Measurements from ENCODE around the gene FAM216B. TPM values are rescaled to one million over a fixed set of nuclear protein-coding genes. Genes with fewer than 3 reads are reported as not detected.

The FAM216B gene
- total RNA-seq, 2 donors from 2014 or later, result not detected

GRCh38 chr13:42832341-42833096 is 51.1 kb downstream of the FAM216B start:
- no peak for DNase-seq
- Mint-ChIP-seq H3K9me3 (no peaks in the 10 kb centered on the region), H3K36me3 (ENCODE audit: low read depth) (no peaks in the 10 kb centered on the region), H3K27me3 (ENCODE audit: insufficient read depth) (no peaks in the 10 kb centered on the region), H3K4me1 (no peaks in the 10 kb centered on the region), H3K27ac (no peak overlapping the region), H3K4me3 (no peak overlapping the region)
- H3K9ac ChIP-seq (ENCODE audit: extremely low read depth, low read length, poor library complexity, severe bottlenecking), result no peak overlapping the region
- 82 to 86% methylated on average over 8 to 10 of the region's 10 CpGs for WGBS, 2 experiments (ENCODE audit: insufficient coverage in 1 of 2, insufficient read length in 1 of 2)
- TF ChIP-seq CTCF (conservative IDR thresholded peaks at IDR 0.05), result no peak
- no peaks in the 10 kb centered on the region for H3K9me3 ChIP-seq (ENCODE audit: control insufficient read depth, low read length)
- H3K36me3 ChIP-seq (ENCODE audit: control insufficient read depth, insufficient read depth, low read length), result no peaks in the 10 kb centered on the region
- no peak overlapping the region for H3K4me3 ChIP-seq (ENCODE audit: low read length)
- no peak overlapping the region for H3K27ac ChIP-seq (ENCODE audit: low read depth, low read length)
- no peaks in the 10 kb centered on the region for H3K27me3 ChIP-seq (ENCODE audit: control insufficient read depth, insufficient read depth, low read length, poor library complexity, severe bottlenecking)
- H3K4me1 ChIP-seq (ENCODE audit: control insufficient read depth, insufficient read depth, low read length), result no peaks in the 10 kb centered on the region

GRCh38 chr13:42834946-42835345 is 53.6 kb downstream of the FAM216B start:
- Mint-ChIP-seq H3K27ac (no peak overlapping the region), H3K9me3 (no peaks in the 10 kb centered on the region), H3K4me3 (no peak overlapping the region), H3K4me1 (no peaks in the 10 kb centered on the region), H3K36me3 (ENCODE audit: low read depth) (no peaks in the 10 kb centered on the region), H3K27me3 (ENCODE audit: insufficient read depth) (no peaks in the 10 kb centered on the region)
- WGBS, 2 experiments (ENCODE audit: insufficient coverage in 1 of 2, insufficient read length in 1 of 2), result 98 to 100% methylated on average over 1 to 3 of the region's 3 CpGs
- H3K27me3 ChIP-seq (ENCODE audit: control insufficient read depth, insufficient read depth, low read length, poor library complexity, severe bottlenecking), result no peaks in the 10 kb centered on the region
- H3K9ac ChIP-seq (ENCODE audit: extremely low read depth, low read length, poor library complexity, severe bottlenecking), result no peak overlapping the region
- H3K4me3 ChIP-seq (ENCODE audit: low read length), result no peak overlapping the region
- no peaks in the 10 kb centered on the region for H3K36me3 ChIP-seq (ENCODE audit: control insufficient read depth, insufficient read depth, low read length)
- no peaks in the 10 kb centered on the region for H3K9me3 ChIP-seq (ENCODE audit: control insufficient read depth, low read length)
- no peaks in the 10 kb centered on the region for H3K4me1 ChIP-seq (ENCODE audit: control insufficient read depth, insufficient read depth, low read length)
- TF ChIP-seq CTCF (conservative IDR thresholded peaks at IDR 0.05), result no peak
- DNase-seq, result no peak
- no peak overlapping the region for H3K27ac ChIP-seq (ENCODE audit: low read depth, low read length)

GRCh38 chr13:42836930-42837690 is 55.7 kb downstream of the FAM216B start:
- Mint-ChIP-seq H3K4me1 (peaks cover 2% of the 10 kb centered on the region), H3K36me3 (ENCODE audit: low read depth) (no peaks in the 10 kb centered on the region), H3K27ac (no peak overlapping the region), H3K9me3 (no peaks in the 10 kb centered on the region), H3K4me3 (no peak overlapping the region), H3K27me3 (ENCODE audit: insufficient read depth) (no peaks in the 10 kb centered on the region)
- H3K9me3 ChIP-seq (ENCODE audit: control insufficient read depth, low read length), result no peaks in the 10 kb centered on the region
- WGBS, 2 experiments (ENCODE audit: insufficient coverage in 1 of 2, insufficient read length in 1 of 2), result 69 to 71% methylated on average over 9 to 10 of the region's 10 CpGs
- no peaks in the 10 kb centered on the region for H3K4me1 ChIP-seq (ENCODE audit: control insufficient read depth, insufficient read depth, low read length)
- H3K4me3 ChIP-seq (ENCODE audit: low read length), result no peak overlapping the region
- H3K27ac ChIP-seq (ENCODE audit: low read depth, low read length), result no peak overlapping the region
- TF ChIP-seq CTCF (conservative IDR thresholded peaks at IDR 0.05), result peak; percentile 73
- H3K36me3 ChIP-seq (ENCODE audit: control insufficient read depth, insufficient read depth, low read length), result no peaks in the 10 kb centered on the region
- H3K9ac ChIP-seq (ENCODE audit: extremely low read depth, low read length, poor library complexity, severe bottlenecking), result no peak overlapping the region
- no peaks in the 10 kb centered on the region for H3K27me3 ChIP-seq (ENCODE audit: control insufficient read depth, insufficient read depth, low read length, poor library complexity, severe bottlenecking)
- peak; percentile 65 for DNase-seq

Other genes starting within 250 kb of the FAM216B start
- gene TNFSF11, start 207.4 kb upstream of the FAM216B start, total RNA-seq, result 1 to 10 TPM in 1 of 2 donors, under 1 TPM in 1; 0.53 to 1.1 TPM
- 100 to 1,000 TPM in 1 of 2 donors, 10 to 100 TPM in 1; 33.8 to 101 TPM for gene EPSTI1, start 210.7 kb downstream of the FAM216B start, total RNA-seq
- gene DNAJC15, start 242.0 kb downstream of the FAM216B start, total RNA-seq, result 10 to 100 TPM; 29.7 to 46.9 TPM